Measurements from ENCODE around the gene SIGLEC15. TPM values are rescaled to one million over a fixed set of nuclear protein-coding genes. Genes with fewer than 3 reads are reported as not detected.

The SIGLEC15 gene
- total RNA-seq, 1 experiment from 2014 or later: 0.13 TPM

DNA sequence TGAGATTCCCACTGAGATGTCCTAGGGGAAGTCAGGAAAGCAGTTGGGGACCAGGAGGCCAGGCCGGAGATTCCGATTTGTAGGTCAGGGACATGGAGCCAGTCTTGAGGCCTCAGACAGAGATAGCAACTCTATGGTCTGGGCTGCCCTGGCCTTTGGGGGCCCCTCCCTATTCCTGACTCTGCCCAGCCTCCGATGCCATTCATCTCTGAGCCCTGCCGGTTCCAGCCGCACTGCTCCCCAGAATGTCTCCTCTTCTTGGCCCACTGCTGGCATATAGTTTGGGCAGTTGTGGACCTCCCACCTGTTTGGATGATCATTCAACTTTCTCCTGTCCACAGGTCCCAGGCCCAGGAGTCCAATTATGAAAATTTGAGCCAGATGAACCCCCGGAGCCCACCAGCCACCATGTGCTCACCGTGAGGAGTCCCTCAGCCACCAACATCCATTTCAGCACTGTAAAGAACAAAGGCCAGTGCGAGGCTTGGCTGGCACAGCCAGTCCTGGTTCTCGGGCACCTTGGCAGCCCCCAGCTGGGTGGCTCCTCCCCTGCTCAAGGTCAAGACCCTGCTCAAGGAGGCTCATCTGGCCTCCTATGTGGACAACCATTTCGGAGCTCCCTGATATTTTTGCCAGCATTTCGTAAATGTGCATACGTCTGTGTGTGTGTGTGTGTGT lies 16.4 kb downstream of the SIGLEC15 start:
- Histone ChIP-seq H3K23ac (ENCODE audit: insufficient read length, low read depth, low read length) (no peak overlapping the region), H3K23me2 (ENCODE audit: insufficient read length, low read depth, low read length, poor library complexity, severe bottlenecking) (no peaks in the 10 kb centered on the region), H3K27me3 (ENCODE audit: insufficient read depth, low read length) (peaks cover 4% of the 10 kb centered on the region; the same call in 1 of the 2 replicates), H3K27ac (ENCODE audit: insufficient read length, low read depth, low read length) (no peak overlapping the region), H3K9ac (ENCODE audit: extremely low read depth, insufficient read length, low read length) (no peak overlapping the region), H4K8ac (replicated peaks; ENCODE audit: insufficient read length, low read depth, low read length) (no peak overlapping the region), H2AK5ac (ENCODE audit: insufficient read length, low read length) (no peak overlapping the region), H3K56ac (ENCODE audit: insufficient read length, low read depth, low read length) (no peak overlapping the region), H3K4me1 (ENCODE audit: insufficient read depth, low read length) (no peaks in the 10 kb centered on the region), H3K4me2 (ENCODE audit: insufficient read depth, insufficient read length, low read length) (no peak overlapping the region), H3K9me3 (ENCODE audit: control insufficient read depth, low read depth, low read length) (no peaks in the 10 kb centered on the region), H3K14ac (ENCODE audit: insufficient read depth, low read length) (no peak overlapping the region; the same call in 1 of the 2 replicates), H2BK20ac (ENCODE audit: low read depth, low read length, poor library complexity, severe bottlenecking) (no peak overlapping the region), H2AFZ (ENCODE audit: low read length) (no peak overlapping the region), H4K5ac (ENCODE audit: insufficient read length, low read depth, low read length) (no peak overlapping the region), H4K91ac (ENCODE audit: insufficient read length, low read depth, low read length) (no peak overlapping the region), H3T11ph (ENCODE audit: low read length) (no peak overlapping the region), H2BK5ac (ENCODE audit: insufficient read length, low read length) (no peak overlapping the region), H3K79me1 (ENCODE audit: insufficient read depth, low read depth, low read length, poor library complexity, severe bottlenecking) (no peaks in the 10 kb centered on the region), H4K20me1 (ENCODE audit: control insufficient read depth, insufficient read depth, insufficient read length) (no peaks in the 10 kb centered on the region), H2BK120ac (ENCODE audit: low read depth, low read length, poor library complexity, severe bottlenecking) (no peak overlapping the region), H3K4ac (ENCODE audit: low read depth, low read length) (no peak overlapping the region), H3K79me2 (ENCODE audit: insufficient read depth, low read length) (no peaks in the 10 kb centered on the region), H2BK12ac (ENCODE audit: insufficient read length, low read depth, low read length) (no peak overlapping the region), H2BK15ac (ENCODE audit: low read depth, low read length) (no peak overlapping the region), H3K18ac (ENCODE audit: insufficient read length, low read depth, low read length) (no peak overlapping the region)
- DNase-seq: no peak
- H3K4me3 Mint-ChIP-seq: no peak overlapping the region
- H3K27ac Mint-ChIP-seq: peak overlapping the region in 1 of 3 experiments; percentile 49; a peak in 1 of 7 replicates
- peaks cover 20% of the 10 kb centered on the region for H3K27me3 Mint-ChIP-seq (ENCODE audit: low read depth)
- no CpG with 5 or more reads among the region's 12 CpGs for WGBS (ENCODE audit: extremely low coverage, insufficient read length, low lambda C conversion rate)
- H3K36me3 Mint-ChIP-seq (ENCODE audit: insufficient read depth in 1 of 3, low read depth in 3 of 3): no peaks in the 10 kb centered on the region
- no peaks in the 10 kb centered on the region for H3K9me3 Mint-ChIP-seq
- TF ChIP-seq, protein P1, sequence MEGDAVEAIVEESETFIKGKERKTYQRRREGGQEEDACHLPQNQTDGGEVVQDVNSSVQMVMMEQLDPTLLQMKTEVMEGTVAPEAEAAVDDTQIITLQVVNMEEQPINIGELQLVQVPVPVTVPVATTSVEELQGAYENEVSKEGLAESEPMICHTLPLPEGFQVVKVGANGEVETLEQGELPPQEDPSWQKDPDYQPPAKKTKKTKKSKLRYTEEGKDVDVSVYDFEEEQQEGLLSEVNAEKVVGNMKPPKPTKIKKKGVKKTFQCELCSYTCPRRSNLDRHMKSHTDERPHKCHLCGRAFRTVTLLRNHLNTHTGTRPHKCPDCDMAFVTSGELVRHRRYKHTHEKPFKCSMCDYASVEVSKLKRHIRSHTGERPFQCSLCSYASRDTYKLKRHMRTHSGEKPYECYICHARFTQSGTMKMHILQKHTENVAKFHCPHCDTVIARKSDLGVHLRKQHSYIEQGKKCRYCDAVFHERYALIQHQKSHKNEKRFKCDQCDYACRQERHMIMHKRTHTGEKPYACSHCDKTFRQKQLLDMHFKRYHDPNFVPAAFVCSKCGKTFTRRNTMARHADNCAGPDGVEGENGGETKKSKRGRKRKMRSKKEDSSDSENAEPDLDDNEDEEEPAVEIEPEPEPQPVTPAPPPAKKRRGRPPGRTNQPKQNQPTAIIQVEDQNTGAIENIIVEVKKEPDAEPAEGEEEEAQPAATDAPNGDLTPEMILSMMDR (conservative IDR thresholded peaks at IDR 0.05): no peak
- peaks cover 21 to 26% of the 10 kb centered on the region in 2 experiments for H3K4me1 Mint-ChIP-seq

All from H9 (cell line).